ENCODE data around the gene MTSS2.

MTSS2 gene

GRCh38 chr16:70687102-70687511 is 1.3 kb upstream of the MTSS2 start:
- DNase-seq (ENCODE audit: low read depth), result no peak

GRCh38 chr16:70686376-70687101 is 686 bp upstream of the MTSS2 start:
- no peak for DNase-seq (ENCODE audit: low read depth)

- DNase-seq (ENCODE audit: low read depth), result no peak
Measured at GRCh38 chr16:70685061-70685937, 554 bp downstream of the MTSS2 start.

- no peak for DNase-seq (ENCODE audit: low read depth)
Measured at GRCh38 chr16:70684146-70685060, 1.4 kb downstream of the MTSS2 start.

- DNase-seq (ENCODE audit: low read depth), result no peak
Measured at GRCh38 chr16:70683146-70683944, 2.5 kb downstream of the MTSS2 start.

GRCh38 chr16:70682239-70683145 is 3.4 kb downstream of the MTSS2 start:
- no peak for DNase-seq (ENCODE audit: low read depth)

- no peak for DNase-seq (ENCODE audit: low read depth)
Measured at GRCh38 chr16:70681382-70682238, 4.2 kb downstream of the MTSS2 start.

- DNase-seq (ENCODE audit: low read depth), result no peak
Measured at GRCh38 chr16:70680495-70681381, 5.1 kb downstream of the MTSS2 start.

- DNase-seq (ENCODE audit: low read depth), result no peak
Measured at GRCh38 chr16:70679671-70680494, 6.0 kb downstream of the MTSS2 start.

GRCh38 chr16:70678898-70679670 is 6.8 kb downstream of the MTSS2 start:
- no peak for DNase-seq (ENCODE audit: low read depth)

- no peak for DNase-seq (ENCODE audit: low read depth)
Measured at GRCh38 chr16:70678121-70678897, 7.5 kb downstream of the MTSS2 start.

- DNase-seq (ENCODE audit: low read depth), result no peak
Measured at GRCh38 chr16:70677499-70678120, 8.2 kb downstream of the MTSS2 start.

- no peak for DNase-seq (ENCODE audit: low read depth)
Measured at GRCh38 chr16:70676675-70677498, 9.0 kb downstream of the MTSS2 start.

GRCh38 chr16:70675851-70676513 is 9.9 kb downstream of the MTSS2 start:
- DNase-seq (ENCODE audit: low read depth), result no peak

Data from stimulated activated CD8-positive, alpha-beta memory T cell treated with anti-CD3 and anti-CD28 coated beads, Interleukin-15, amount 100 ng/mL, for 24 hours (primary cell).